SW 1271 (cell line): ENCODE measurements around the gene COL7A1.
A peak's percentile ranks its signal among the peaks of the same experiment; 100 is the strongest.

Experiments used
- DNase-seq, 2 experiments: peaks; one replicate each; lab custom pipeline; 2025; lab: John Stamatoyannopoulos, UW

Gene COL7A1

DNA sequence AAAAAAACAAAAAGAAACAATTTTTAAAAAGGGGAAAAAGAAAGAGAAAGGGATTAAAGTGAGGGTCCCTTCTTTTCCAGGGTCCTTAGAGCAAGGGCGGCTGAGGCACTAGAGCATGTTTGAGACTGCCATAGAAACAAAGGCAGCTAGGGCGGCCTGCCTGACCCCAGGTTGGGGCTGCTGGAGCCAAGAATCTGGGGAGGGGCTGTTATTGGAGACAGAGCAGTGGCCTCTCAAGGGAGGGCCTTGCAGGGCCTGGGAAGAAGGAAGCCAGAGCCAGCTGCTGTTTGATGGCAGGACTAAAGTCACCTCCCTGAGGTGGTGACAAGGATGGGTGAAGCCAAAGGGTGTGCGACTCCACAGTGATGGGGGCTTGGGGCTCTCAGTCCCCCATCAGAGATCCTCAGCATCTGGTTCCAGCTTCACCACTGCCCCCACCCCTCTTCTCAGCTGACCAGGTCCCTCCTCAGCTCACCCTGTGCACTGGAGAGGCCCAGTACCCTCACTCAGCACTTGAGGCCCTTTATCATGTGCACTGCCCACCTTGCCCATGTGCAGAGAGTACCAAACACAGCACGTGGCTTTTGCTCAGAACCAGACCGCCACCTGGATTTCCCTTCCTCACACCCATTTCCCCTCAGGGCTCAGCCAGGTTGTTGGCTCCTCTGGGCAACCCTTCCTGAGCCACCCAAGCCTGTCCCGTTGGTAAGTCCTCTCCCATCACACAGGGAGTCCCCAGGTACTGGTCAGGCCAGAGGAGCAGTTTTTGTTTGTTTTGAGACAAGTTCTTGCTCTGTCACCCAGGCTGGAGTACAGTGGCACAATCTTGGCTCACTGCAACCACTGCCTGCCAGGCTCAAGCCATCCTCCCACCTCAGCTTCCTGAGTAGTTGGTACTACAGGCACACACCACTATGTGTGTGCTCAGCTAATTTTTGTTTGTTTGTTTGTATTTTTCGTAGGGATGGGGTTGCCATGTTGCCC is 24.7 kb upstream of the COL7A1 start:
- no peak for DNase-seq

GRCh38 chr3:48617559-48617958 is 22.4 kb upstream of the COL7A1 start:
- no peak for DNase-seq

- no peak for DNase-seq
Observed at GRCh38 chr3:48614044-48614443, 18.9 kb upstream of the COL7A1 start.

- no peak for DNase-seq
Observed at GRCh38 chr3:48612309-48612708, 17.2 kb upstream of the COL7A1 start.

DNA sequence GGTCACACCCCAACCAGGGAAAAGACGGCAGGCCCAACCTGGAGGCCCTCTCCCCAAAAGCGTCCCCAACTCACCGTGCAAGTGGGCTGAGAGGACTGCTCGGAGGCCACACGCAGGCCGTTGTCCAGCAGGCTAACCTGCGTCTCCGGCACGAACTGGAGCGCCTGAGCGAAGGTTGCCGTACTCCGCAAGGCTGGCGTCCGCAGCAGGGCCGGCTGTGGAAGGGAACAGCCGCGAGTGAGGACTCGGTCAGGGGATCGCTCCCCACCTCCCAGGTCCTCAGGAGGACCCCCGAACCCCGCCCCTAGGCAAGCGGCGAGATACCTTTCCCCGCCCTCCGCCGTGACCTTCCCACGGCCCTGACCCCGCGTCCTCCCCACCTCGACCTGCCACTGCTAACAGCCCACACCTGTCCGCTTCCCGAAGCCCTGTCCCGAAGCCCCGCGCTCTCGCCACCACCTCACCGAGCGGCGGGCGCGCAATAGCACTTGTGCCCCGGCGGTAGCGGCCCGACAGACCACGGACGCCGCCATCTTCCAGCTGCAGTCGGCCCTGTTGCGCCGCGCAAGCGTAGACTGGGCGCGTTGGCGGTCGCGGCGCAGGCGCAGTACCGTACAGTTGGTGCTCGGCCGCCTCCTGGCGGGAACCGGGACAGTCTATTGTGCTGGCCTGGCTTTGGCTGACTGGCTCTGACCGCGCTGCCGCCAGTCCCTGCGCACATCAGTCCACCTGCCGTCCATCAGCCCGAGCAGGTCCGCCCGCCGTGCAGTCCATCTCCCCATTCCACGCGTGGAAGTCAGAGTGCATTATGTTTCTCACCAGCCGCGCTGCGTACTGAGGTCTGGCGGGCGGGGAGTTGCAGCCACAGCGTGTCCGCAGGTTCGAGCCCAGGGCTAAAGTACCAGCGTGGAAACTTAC is 14.2 kb upstream of the COL7A1 start, which contains the start of gene UQCRC1:
Gene UQCRC1 (minus strand): TSS at position 559 of the 918 bp plus-strand sequence. CDS start 26 bp downstream, at position 533.
- DNase-seq = peak; percentile 24 to 84

- DNase-seq = no peak
Observed at GRCh38 chr3:48607519-48607918, 12.4 kb upstream of the COL7A1 start.

DNA sequence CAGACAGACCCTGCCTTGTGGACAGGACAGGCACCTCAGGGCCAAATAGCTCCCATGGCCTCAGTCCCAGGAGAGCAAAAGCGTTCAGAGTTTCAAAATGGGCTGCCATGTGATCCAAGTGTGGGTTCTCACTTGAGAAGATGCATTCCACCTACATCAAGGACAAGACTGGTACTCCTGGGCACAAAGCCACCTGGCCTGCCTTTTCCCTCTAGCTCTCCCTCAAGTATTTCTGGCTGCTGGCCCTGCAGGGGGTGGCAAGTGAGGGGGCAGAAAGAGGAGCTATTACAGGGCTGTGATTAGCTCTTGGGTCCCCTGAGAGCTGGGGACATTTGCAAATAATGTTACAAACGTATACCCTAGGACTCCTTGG is 6.5 kb upstream of the COL7A1 start:
- DNase-seq = no peak

DNA sequence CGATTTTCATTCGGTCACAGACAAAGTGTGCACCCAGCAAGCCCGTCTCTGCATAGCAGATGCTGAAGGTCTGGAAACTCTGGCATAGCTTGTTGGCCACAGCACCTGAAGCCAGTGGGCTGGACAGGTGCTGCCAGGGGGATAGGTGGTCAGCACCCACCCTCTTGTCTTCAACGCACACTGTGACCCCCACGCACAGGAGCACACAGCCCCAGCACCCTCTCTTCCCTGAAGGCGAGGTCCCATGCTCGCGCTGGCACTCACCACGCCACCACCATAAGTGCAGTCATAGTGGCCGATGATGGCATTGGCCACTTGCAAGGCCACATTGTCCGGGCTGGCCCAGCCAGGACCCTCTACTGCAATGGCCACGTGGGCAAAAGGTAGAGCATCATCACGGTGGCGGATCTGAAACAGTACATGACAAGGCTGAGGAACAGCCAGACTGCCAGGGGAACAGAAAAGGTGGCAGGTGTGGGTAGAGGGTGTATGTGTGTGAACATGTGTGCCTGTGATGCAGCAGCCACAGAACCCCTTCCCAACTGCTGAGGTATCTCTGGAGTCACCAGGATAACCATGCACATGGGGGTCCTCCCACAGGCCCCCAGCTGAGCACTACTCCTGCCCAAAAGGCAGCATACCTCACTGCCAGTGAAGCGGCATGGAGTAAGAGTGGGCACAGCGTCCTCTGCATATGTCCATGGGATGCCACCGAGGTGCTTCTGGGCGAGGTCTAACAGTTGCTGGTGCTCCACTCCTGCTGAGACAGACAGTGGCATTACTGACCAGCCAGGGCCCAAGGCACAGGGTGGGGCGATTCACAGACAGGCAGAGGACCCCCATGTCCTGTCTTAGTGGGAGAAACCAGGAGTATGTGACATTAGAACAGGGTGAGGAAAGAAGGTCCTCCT is 5.8 kb upstream of the COL7A1 start:
- DNase-seq = no peak

DNA sequence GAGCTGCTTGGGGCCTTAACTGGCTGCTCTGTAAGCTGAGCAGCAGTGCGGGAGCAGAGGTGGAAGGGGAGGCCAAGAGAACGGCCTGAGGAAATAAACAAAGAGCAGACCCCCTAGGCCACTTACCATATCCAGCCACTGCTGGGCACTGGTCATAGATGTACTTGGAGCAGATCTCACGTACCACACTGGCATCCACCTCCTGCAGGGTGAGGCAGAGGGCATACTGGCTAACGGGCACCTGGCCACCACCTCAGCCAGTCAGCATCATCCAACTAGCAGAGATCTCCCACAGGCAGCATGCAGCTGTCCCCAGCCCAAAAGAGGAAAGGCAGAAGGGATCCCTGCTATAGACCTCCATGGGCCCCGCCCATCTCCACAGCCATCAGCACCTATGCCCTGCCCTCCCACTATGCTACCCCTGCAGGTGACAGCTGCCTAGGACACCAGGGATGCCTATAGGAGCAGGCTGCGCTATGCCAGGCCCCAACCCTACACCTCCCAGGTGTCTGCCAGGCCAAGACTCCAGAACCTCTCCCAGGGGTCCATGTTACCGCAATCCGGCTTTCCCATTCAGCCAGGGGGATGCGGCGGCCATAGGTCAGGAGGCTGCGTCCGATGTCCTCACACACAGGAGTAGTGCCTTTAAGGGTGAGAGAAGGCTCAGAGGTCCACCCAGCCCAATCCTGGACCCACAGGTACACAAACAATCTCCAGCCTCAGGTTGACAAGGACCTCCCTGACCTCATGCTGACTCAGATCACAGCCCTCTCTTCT is 4.6 kb upstream of the COL7A1 start:
- DNase-seq = no peak

DNA sequence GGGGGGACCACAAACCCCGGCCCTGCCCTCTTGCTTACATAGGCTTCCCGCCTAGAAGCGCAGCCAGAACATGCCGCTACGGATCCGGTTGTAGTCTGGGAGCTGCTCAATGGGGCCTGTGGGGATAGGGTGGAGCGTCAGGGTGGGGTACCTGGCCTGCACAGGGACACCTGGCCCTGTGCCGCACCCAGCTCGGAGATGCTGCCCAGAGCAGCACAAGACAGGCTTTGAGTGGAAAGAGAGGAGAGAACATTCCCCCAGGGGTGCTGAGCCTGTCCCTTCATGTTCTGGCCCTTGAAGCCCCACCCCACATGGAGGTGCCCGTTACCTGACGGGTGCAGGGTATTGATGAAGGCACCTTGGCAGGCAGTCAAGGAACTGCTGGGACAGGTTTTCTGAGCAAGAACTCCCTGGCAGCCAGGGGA is 4.0 kb upstream of the COL7A1 start:
- no peak for DNase-seq

GRCh38 chr3:48598323-48599076 is 3.4 kb upstream of the COL7A1 start:
- peak in 1 of 2 experiments; percentile 31 for DNase-seq

DNA sequence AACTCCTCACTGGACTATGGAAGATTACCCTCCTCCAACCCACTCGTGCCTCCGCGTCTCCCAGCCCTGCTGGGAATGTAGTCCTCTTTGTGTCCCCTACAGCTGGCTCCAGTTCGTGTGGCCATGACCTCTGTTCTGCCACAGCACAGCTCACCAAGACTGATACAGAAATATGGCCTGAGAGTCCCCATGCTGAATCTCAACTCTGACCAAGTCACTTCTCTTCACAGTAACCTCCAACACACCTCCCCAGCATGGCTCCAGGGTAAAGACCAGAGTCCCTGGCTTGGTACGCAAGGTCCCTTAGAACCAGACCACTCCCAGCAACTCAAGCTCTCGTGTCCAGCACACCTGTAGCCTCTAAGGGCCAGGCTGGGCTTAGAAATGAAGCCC is 2.3 kb upstream of the COL7A1 start:
- DNase-seq = no peak

DNA sequence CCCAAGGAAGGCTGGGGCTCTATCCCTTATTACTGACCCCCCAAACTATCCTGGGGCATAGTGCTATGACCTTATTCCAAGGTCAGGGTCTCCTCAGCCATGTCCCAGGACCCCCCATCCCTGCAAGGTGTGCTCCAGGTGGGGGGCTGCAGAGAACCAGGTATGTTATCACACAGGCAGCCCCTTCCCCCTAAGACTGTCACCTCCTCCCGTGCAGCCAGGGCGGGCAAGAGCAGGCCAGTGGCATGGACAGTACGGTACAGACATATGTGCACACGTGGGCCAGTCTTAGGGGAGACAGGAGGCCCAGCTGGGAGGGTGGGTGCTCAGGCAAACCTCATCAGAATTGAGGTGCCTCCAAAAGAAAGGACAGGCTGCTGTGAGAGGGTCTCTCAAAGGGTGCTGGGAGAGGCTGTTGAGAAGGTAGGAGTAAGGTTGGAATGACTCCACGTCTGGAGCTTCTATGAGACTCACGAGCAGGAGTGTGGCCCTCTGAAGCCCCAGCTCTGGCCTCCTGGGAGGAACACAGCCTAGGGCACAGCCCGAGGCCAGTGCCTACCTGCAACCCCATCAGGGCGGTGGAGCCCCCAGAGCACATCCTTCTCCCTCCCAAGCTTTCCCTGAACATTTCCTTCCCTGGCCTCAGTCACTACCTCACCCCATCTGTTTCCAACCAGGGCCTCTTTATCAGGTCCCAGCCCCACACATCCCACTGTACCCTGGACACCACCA is 1.7 kb upstream of the COL7A1 start:
- no peak for DNase-seq

GRCh38 chr3:48596157-48596556 is 1.0 kb upstream of the COL7A1 start:
- DNase-seq = no peak

- DNase-seq = peak; percentile 62 to 65
Observed at GRCh38 chr3:48595526-48596121, 495 bp upstream of the COL7A1 start.

- no peak for DNase-seq
Observed at GRCh38 chr3:48594417-48595049, 596 bp downstream of the COL7A1 start.

GRCh38 chr3:48593337-48593736 is 1.8 kb downstream of the COL7A1 start:
- no peak for DNase-seq

- no peak for DNase-seq
Observed at GRCh38 chr3:48592519-48593087, 2.5 kb downstream of the COL7A1 start.
